Adrenal gland (tissue), 5 donors: ENCODE data around the gene ERICH4.

ENCODE experiments used
- POLR2A ChIP-seq, 2 donors: fragments of 450-650 bp; IDR thresholded peaks; one replicate each; pipeline ENCODE4 v1.6.1; 2017; ENCODE audit warnings: antibody characterized with exemption in 2 of 2, mild to moderate bottlenecking in 2 of 2, moderate library complexity in 1 of 2
- TF ChIP-seq, protein P1 (sequence below), 6 experiments: fragments of 450-650 bp in 4 of 6; fragments of 200-600 bp in 2 of 6; sonication (generic) in 1 of 6; IDR thresholded peaks; 1 replicate in 5 of 6; 2 replicates in 1 of 6; pipeline versions ENCODE4 v1.5.1 to v1.8.0; 2016 to 2021; ENCODE audit warnings: antibody characterized with exemption in 6 of 6, mild to moderate bottlenecking in 2 of 6, moderate library complexity in 1 of 6
- donor health status: DM: no; HTN: no; CAD: no.

DNA sequence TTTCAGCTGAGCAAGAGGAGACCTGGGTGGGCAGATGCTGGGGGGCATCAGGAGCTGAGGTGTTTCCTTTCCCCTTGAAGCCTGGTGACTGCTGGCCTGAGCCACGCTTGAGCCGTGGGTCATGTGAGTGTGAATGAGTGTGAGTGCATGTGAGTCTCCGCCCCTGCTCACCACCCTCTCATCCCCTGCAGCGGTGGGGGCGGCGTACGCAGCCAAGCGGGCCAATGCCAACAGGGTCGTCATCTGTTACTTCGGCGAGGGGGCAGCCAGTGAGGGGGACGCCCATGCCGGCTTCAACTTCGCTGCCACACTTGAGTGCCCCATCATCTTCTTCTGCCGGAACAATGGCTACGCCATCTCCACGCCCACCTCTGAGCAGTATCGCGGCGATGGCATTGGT, 21.0 kb upstream of the ERICH4 start:
- TF ChIP-seq POLR2A (IDR thresholded peaks at IDR 0.05), result no peak
- TF ChIP-seq, protein P1, sequence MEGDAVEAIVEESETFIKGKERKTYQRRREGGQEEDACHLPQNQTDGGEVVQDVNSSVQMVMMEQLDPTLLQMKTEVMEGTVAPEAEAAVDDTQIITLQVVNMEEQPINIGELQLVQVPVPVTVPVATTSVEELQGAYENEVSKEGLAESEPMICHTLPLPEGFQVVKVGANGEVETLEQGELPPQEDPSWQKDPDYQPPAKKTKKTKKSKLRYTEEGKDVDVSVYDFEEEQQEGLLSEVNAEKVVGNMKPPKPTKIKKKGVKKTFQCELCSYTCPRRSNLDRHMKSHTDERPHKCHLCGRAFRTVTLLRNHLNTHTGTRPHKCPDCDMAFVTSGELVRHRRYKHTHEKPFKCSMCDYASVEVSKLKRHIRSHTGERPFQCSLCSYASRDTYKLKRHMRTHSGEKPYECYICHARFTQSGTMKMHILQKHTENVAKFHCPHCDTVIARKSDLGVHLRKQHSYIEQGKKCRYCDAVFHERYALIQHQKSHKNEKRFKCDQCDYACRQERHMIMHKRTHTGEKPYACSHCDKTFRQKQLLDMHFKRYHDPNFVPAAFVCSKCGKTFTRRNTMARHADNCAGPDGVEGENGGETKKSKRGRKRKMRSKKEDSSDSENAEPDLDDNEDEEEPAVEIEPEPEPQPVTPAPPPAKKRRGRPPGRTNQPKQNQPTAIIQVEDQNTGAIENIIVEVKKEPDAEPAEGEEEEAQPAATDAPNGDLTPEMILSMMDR (IDR thresholded peaks at IDR 0.05), result no peak
